Esophagus muscularis mucosa (tissue), 4 donors: ENCODE results near the gene DIS3L. TPM values are rescaled to one million over a fixed set of nuclear protein-coding genes. Genes with fewer than 3 reads are reported as not detected.

Experiments
- DNase-seq: peaks from one replicate; pipeline ENCODE4 v3.0.0-alpha.2; 2017; ENCODE audit errors: extremely low spot score
- H3K27ac ChIP-seq, 4 donors: fragments of 200-600 bp; sonication (generic); replicated peaks in 1 of 4; 1 replicate in 3 of 4; 2 replicates in 1 of 4; pipeline ENCODE4 v1.5.1; 2016 to 2019; ENCODE audit warnings: mild to moderate bottlenecking in 1 of 4
- H3K27me3 ChIP-seq, 4 donors: fragments of 200-600 bp; sonication (generic); one replicate each; pipeline versions ENCODE4 v1.5.1 to v1.6.0; 2016 to 2019
- H3K36me3 ChIP-seq, 4 donors: fragments of 200-600 bp; sonication (generic); one replicate each; pipeline ENCODE4 v1.5.1; 2016 to 2019
- H3K4me1 ChIP-seq, 4 donors: fragments of 200-600 bp; sonication (generic); one replicate each; pipeline ENCODE4 v1.5.1; 2016 to 2019
- H3K4me3 ChIP-seq, 4 donors: fragments of 200-600 bp; sonication (generic); 1 replicate in 2 of 4; 2 replicates in 2 of 4; pipeline ENCODE4 v1.5.1; 2016 to 2019; ENCODE audit warnings: mild to moderate bottlenecking in 4 of 4, moderate library complexity in 1 of 4
- H3K9me3 ChIP-seq, 4 donors: fragments of 200-600 bp; sonication (generic); 1 replicate in 3 of 4; 2 replicates in 1 of 4; pipeline ENCODE4 v1.5.1; 2016 to 2019
- CTCF ChIP-seq, 3 experiments: fragments of 200-600 bp in 2 of 3; fragments of 450-650 bp in 1 of 3; sonication (generic) in 2 of 3; IDR thresholded peaks; one replicate each; pipeline ENCODE4 v1.5.1; 2017 to 2019; ENCODE audit warnings: antibody characterized with exemption in 3 of 3, mild to moderate bottlenecking in 2 of 3, moderate library complexity in 1 of 3
- EP300 ChIP-seq: sonication (generic); formaldehyde crosslinking; IDR thresholded peaks from one replicate; pipeline ENCODE4 v1.6.1; 2017; ENCODE audit warnings: antibody characterized with exemption
- POLR2A ChIP-seq: fragments of 450-650 bp; IDR thresholded peaks from one replicate; pipeline ENCODE4 v1.6.1; 2017; ENCODE audit warnings: antibody characterized with exemption, moderate library complexity, mild to moderate bottlenecking, low read depth
- POLR2AphosphoS5 ChIP-seq, 2 donors: sonication (generic); formaldehyde crosslinking; IDR thresholded peaks; one replicate each; pipeline ENCODE4 v1.6.1; 2017; ENCODE audit warnings: antibody characterized with exemption in 2 of 2
- WGBS: methylation state at CpG from one replicate; pipeline ENCODE4 v1.1.5; 2018; 5-methylcytosine and 5-hydroxymethylcytosine counted together
- intact Hi-C: fragments of 100-400 bp; cut with DNase I; formaldehyde crosslinking; loops from one replicate; pipeline ENCODE4 v1.15.1; 2023
- total RNA-seq, 4 donors: library from RNA; depleted of rRNA; stranded (reverse); fragments of >200 nt; gene quantifications; one replicate each; pipeline versions ENCODE4 v1.1.0 to v1.2.1, GENCODE V29; 2016

DIS3L gene
- total RNA-seq, 4 donors from 2014 or later: 33.3 to 47.9 (median 34.8) TPM

GRCh38 chr15:66288093-66288492 lies 5.3 kb upstream of the DIS3L start:
- H3K36me3 ChIP-seq: no peaks in the 10 kb centered on the region
- H3K4me3 ChIP-seq: no peak overlapping the region
- H3K4me1 ChIP-seq: peaks cover 9 to 40% (median 24%) of the 10 kb centered on the region in 4 donors
- intact Hi-C loops: loop anchor here (5.0 kb wide), 2 partner anchors 36 to 306 kb away; partner anchors contain the start of gene MEGF11
- no peak overlapping the region for H3K27ac ChIP-seq
- H3K27me3 ChIP-seq: no peaks in the 10 kb centered on the region
- DNase-seq: no peak
- no peak for TF ChIP-seq CTCF (IDR thresholded peaks at IDR 0.05)
- TF ChIP-seq POLR2AphosphoS5 (IDR thresholded peaks at IDR 0.05): no peak
- TF ChIP-seq POLR2A: no peak
- TF ChIP-seq EP300: no peak
- no peaks in the 10 kb centered on the region for H3K9me3 ChIP-seq

- intact Hi-C loops: loop anchor here (5.0 kb wide), 2 partner anchors 36 to 306 kb away; partner anchors contain the start of gene MEGF11
- H3K36me3 ChIP-seq: no peaks in the 10 kb centered on the region
- WGBS: 39% methylated on average over 6 of the region's 6 CpGs
Observed at GRCh38 chr15:66288551-66289185, 4.7 kb upstream of the DIS3L start.

GRCh38 chr15:66290007-66290406 lies 3.4 kb upstream of the DIS3L start:
- no peak overlapping the region for H3K27ac ChIP-seq
- H3K27me3 ChIP-seq: no peaks in the 10 kb centered on the region
- no peaks in the 10 kb centered on the region for H3K9me3 ChIP-seq
- H3K36me3 ChIP-seq: no peaks in the 10 kb centered on the region
- H3K4me3 ChIP-seq: no peak overlapping the region
- intact Hi-C loops: no loop called here
- WGBS: 97% methylated on average over 3 of the region's 3 CpGs
- TF ChIP-seq CTCF (IDR thresholded peaks at IDR 0.05) (no peak), POLR2AphosphoS5 (IDR thresholded peaks at IDR 0.05) (no peak), EP300 (no peak), POLR2A (no peak)
- peaks cover 20 to 51% (median 34%) of the 10 kb centered on the region in 4 donors for H3K4me1 ChIP-seq
- DNase-seq: no peak

More at GRCh38 chr15:66288551-66289185, 4.7 kb upstream of the DIS3L start:
- Histone ChIP-seq H3K4me1 (peaks cover 9 to 40% (median 24%) of the 10 kb centered on the region in 4 donors), H3K27me3 (no peaks in the 10 kb centered on the region), H3K4me3 (no peak overlapping the region), H3K9me3 (no peaks in the 10 kb centered on the region), H3K27ac (no peak overlapping the region)
- DNase-seq: no peak
- TF ChIP-seq EP300 (no peak), POLR2A (no peak), POLR2AphosphoS5 (IDR thresholded peaks at IDR 0.05) (no peak), CTCF (IDR thresholded peaks at IDR 0.05) (no peak)

GRCh38 chr15:66290518-66290917 lies 2.9 kb upstream of the DIS3L start:
- H3K27ac ChIP-seq: no peak overlapping the region
- TF ChIP-seq POLR2A (no peak), CTCF (IDR thresholded peaks at IDR 0.05) (no peak), EP300 (no peak), POLR2AphosphoS5 (IDR thresholded peaks at IDR 0.05) (no peak)
- H3K9me3 ChIP-seq: no peaks in the 10 kb centered on the region
- H3K36me3 ChIP-seq: no peaks in the 10 kb centered on the region
- H3K27me3 ChIP-seq: no peaks in the 10 kb centered on the region
- intact Hi-C loops: no loop called here
- H3K4me1 ChIP-seq: peaks cover 23 to 56% (median 39%) of the 10 kb centered on the region in 4 donors
- H3K4me3 ChIP-seq: no peak overlapping the region
- DNase-seq: no peak
